Activated CD8-positive, alpha-beta memory T cell treated with anti-CD3 and anti-CD28 coated beads for 1 hour (primary cell): Measurements from ENCODE around the gene CCDC34.
"Not testable (repeated sequence)": the region's sequence is repeated elsewhere in the genome, so short reads cannot be mapped to it uniquely, and the experiment has no call there.

ENCODE experiments used
- DNase-seq, 2 donors: peaks; one replicate each; pipeline ENCODE4 v3.0.0-alpha.2; 2020; ENCODE audit warnings: low read depth in 1 of 2; ENCODE audit errors: extremely low read depth in 1 of 2

The CCDC34 gene

GRCh38 chr11:27328614-27329013, 34.4 kb downstream of the CCDC34 start:
- DNase-seq, result no peak

GRCh38 chr11:27327064-27327463, 36.0 kb downstream of the CCDC34 start:
- not testable (repeated sequence) for DNase-seq

GRCh38 chr11:27322196-27322595, 40.8 kb downstream of the CCDC34 start:
- not testable (repeated sequence) for DNase-seq

- DNase-seq, result not testable (repeated sequence)
These were observed 41.7 kb downstream of the CCDC34 start for GRCh38 chr11:27321340-27321739.

- no peak for DNase-seq
These were observed 43.9 kb downstream of the CCDC34 start for GRCh38 chr11:27319072-27319471.

- DNase-seq, result no peak
These were observed 45.3 kb downstream of the CCDC34 start for GRCh38 chr11:27317751-27318150.

GRCh38 chr11:27315836-27316235, 47.2 kb downstream of the CCDC34 start:
- no peak for DNase-seq

- DNase-seq, result no peak
These were observed 49.7 kb downstream of the CCDC34 start for GRCh38 chr11:27313157-27313821.

- DNase-seq, result no peak
These were observed 50.9 kb downstream of the CCDC34 start for GRCh38 chr11:27312110-27312509.

- no peak for DNase-seq
These were observed 52.3 kb downstream of the CCDC34 start for GRCh38 chr11:27310707-27311106.

GRCh38 chr11:27310182-27310581, 52.8 kb downstream of the CCDC34 start:
- DNase-seq, result no peak

GRCh38 chr11:27309046-27309445, 54.0 kb downstream of the CCDC34 start:
- DNase-seq, result no peak

- DNase-seq, result no peak
These were observed 55.8 kb downstream of the CCDC34 start for GRCh38 chr11:27307232-27307631.

- no peak for DNase-seq
These were observed 57.3 kb downstream of the CCDC34 start for GRCh38 chr11:27305751-27306150.

- DNase-seq, result no peak
These were observed 58.5 kb downstream of the CCDC34 start for GRCh38 chr11:27304514-27304913.

- no peak for DNase-seq
These were observed 59.1 kb downstream of the CCDC34 start for GRCh38 chr11:27303903-27304302.

GRCh38 chr11:27300974-27301373, 62.0 kb downstream of the CCDC34 start:
- no peak for DNase-seq

- DNase-seq, result no peak
These were observed 65.4 kb downstream of the CCDC34 start for GRCh38 chr11:27297616-27298015.

GRCh38 chr11:27296497-27296896, 66.5 kb downstream of the CCDC34 start:
- DNase-seq, result no peak

- DNase-seq, result no peak
These were observed 67.1 kb downstream of the CCDC34 start for GRCh38 chr11:27295928-27296327.

- DNase-seq, result no peak
These were observed 68.4 kb downstream of the CCDC34 start for GRCh38 chr11:27294654-27295053.

GRCh38 chr11:27293515-27294417, 69.2 kb downstream of the CCDC34 start:
- no peak for DNase-seq
